ENCODE data around the gene UHRF2.

GRCh38 chr9:6460189-6460768, 47.3 kb downstream of the UHRF2 start:
- no peak for TF ChIP-seq EZH2 (optimal IDR thresholded peaks at IDR 0.05; ENCODE audit: low read depth, low read length)
- TF ChIP-seq EZH2phosphoT487 (IDR thresholded peaks at IDR 0.05; ENCODE audit: low read length): no peak
- no peak for TF ChIP-seq CTCF (IDR thresholded peaks at IDR 0.05; ENCODE audit: low read length)

All from MM.1S (cell line).